Liver (tissue), 3 donors: ENCODE measurements around the gene CELF1.

Experiments used
- ATF3 ChIP-seq: IDR thresholded peaks from 2 replicates; pipeline ENCODE4 v1.6.1; 2016; ENCODE audit warnings: antibody characterized with exemption
- CTCF ChIP-seq: fragments of 150-350 bp; IDR thresholded peaks from 2 replicates; pipeline ENCODE4 v1.5.1; 2017; ENCODE audit warnings: improper control_type of control experiment, low read depth, low read length; ENCODE audit not compliant: missing input control
- EGR1 ChIP-seq, 2 donors: IDR thresholded peaks; 2 replicates each; pipeline ENCODE4 v1.6.1; 2016 to 2018; ENCODE audit warnings: antibody characterized with exemption in 2 of 2, low read depth in 2 of 2
- HNF4A ChIP-seq, 2 donors: conservative IDR thresholded peaks; 2 replicates each; pipeline ENCODE4 v1.6.1; 2016; ENCODE audit warnings: antibody characterized with exemption in 2 of 2, mild to moderate bottlenecking in 2 of 2
- JUND ChIP-seq, 2 donors: IDR thresholded peaks; 2 replicates each; pipeline ENCODE4 v1.6.1; 2016; ENCODE audit warnings: antibody characterized with exemption in 2 of 2
- MAX ChIP-seq: IDR thresholded peaks from 2 replicates; pipeline ENCODE4 v1.6.1; 2016; ENCODE audit warnings: antibody characterized with exemption
- RAD21 ChIP-seq, 2 donors: IDR thresholded peaks; 2 replicates each; pipeline ENCODE4 v1.6.1; 2016; ENCODE audit warnings: antibody characterized with exemption in 2 of 2, mild to moderate bottlenecking in 2 of 2
- REST ChIP-seq: IDR thresholded peaks from 2 replicates; pipeline ENCODE4 v1.6.1; 2016; ENCODE audit warnings: antibody characterized with exemption, mild to moderate bottlenecking
- SP1 ChIP-seq: IDR thresholded peaks from 2 replicates; pipeline ENCODE4 v1.6.1; 2018; ENCODE audit warnings: antibody characterized with exemption, mild to moderate bottlenecking
- TAF1 ChIP-seq: conservative IDR thresholded peaks from 2 replicates; pipeline ENCODE4 v1.6.1; 2016; ENCODE audit warnings: antibody characterized with exemption, mild to moderate bottlenecking
- ZBTB33 ChIP-seq: IDR thresholded peaks from 2 replicates; pipeline ENCODE4 v1.6.1; 2016; ENCODE audit warnings: antibody characterized with exemption
- donor health status: healthy.
- donor health status: healthy.

- TF ChIP-seq MAX (peak; percentile 43), RAD21 (IDR thresholded peaks at IDR 0.05) (peak; percentile 29 to 54), REST (peak; percentile 70), CTCF (no peak), SP1 (peak; percentile 90), EGR1 (IDR thresholded peaks at IDR 0.05; ENCODE audit: low read depth in 2 of 2) (peak in 1 of 2 donors; percentile 27), ZBTB33 (peak; percentile 43), TAF1 (peak; percentile 31), JUND (IDR thresholded peaks at IDR 0.05) (peak; percentile 77 to 82), HNF4A (conservative IDR thresholded peaks at IDR 0.05) (peak; percentile 84 to 87), ATF3 (peak; percentile 58)
Measured at GRCh38 chr11:47434011-47434786, 118.7 kb downstream of the CELF1 start.
